HG02763 (cell line): ENCODE results near the gene PPARGC1A.

ENCODE experiments used
- ATAC-seq: cut with Tn5 transposase; IDR thresholded peaks from one replicate; pipeline ENCODE4 v1.9.1; 2021; ENCODE audit warnings: mild to moderate bottlenecking, moderate library complexity; ENCODE audit not compliant: unreplicated experiment

Gene PPARGC1A

GRCh38 chr4:23909671-23910070 is 19.8 kb upstream of the PPARGC1A start:
- ATAC-seq = no peak

GRCh38 chr4:23906839-23907238 is 17.0 kb upstream of the PPARGC1A start:
- ATAC-seq = no peak

GRCh38 chr4:23904639-23905071 is 14.8 kb upstream of the PPARGC1A start:
- ATAC-seq = no peak

- no peak for ATAC-seq
Measured at GRCh38 chr4:23903859-23904438, 14.1 kb upstream of the PPARGC1A start.

- no peak for ATAC-seq
Measured at GRCh38 chr4:23902222-23902804, 12.5 kb upstream of the PPARGC1A start.

GRCh38 chr4:23900636-23901035 is 10.8 kb upstream of the PPARGC1A start:
- no peak for ATAC-seq

- ATAC-seq = no peak
Measured at GRCh38 chr4:23899565-23899964, 9.7 kb upstream of the PPARGC1A start.

- ATAC-seq = no peak
Measured at GRCh38 chr4:23897564-23898109, 7.8 kb upstream of the PPARGC1A start.

- no peak for ATAC-seq
Measured at GRCh38 chr4:23894021-23894420, 4.2 kb upstream of the PPARGC1A start.

GRCh38 chr4:23891064-23891421 is 1.2 kb upstream of the PPARGC1A start:
- ATAC-seq = no peak

- no peak for ATAC-seq
Measured at GRCh38 chr4:23890369-23891063, 669 bp upstream of the PPARGC1A start.

- no peak for ATAC-seq
Measured at GRCh38 chr4:23889391-23889790, 456 bp downstream of the PPARGC1A start.

GRCh38 chr4:23888421-23889319 is 1.2 kb downstream of the PPARGC1A start:
- no peak for ATAC-seq

GRCh38 chr4:23887989-23888388 is 1.9 kb downstream of the PPARGC1A start:
- ATAC-seq = no peak

- no peak for ATAC-seq
Measured at GRCh38 chr4:23887173-23887572, 2.7 kb downstream of the PPARGC1A start.

GRCh38 chr4:23885943-23886590 is 3.8 kb downstream of the PPARGC1A start:
- no peak for ATAC-seq

- no peak for ATAC-seq
Measured at GRCh38 chr4:23884741-23885140, 5.1 kb downstream of the PPARGC1A start.

- no peak for ATAC-seq
Measured at GRCh38 chr4:23884261-23884660, 5.6 kb downstream of the PPARGC1A start.

GRCh38 chr4:23882976-23883531 is 6.8 kb downstream of the PPARGC1A start:
- ATAC-seq = no peak

- ATAC-seq = no peak
Measured at GRCh38 chr4:23881674-23882337, 8.0 kb downstream of the PPARGC1A start.
